OCI-LY3 (cell line): Measurements from ENCODE around the gene TRIM40.

ENCODE experiments used
- H2AFZ ChIP-seq: fragments of 200-600, 300-600 bp; shearing (Covaris generic); 2 replicates; pipeline ENCODE4 v1.6.0; 2014; ENCODE audit warnings: antibody characterized with exemption, low read depth, low read length
- H3K27ac ChIP-seq: fragments of 200-600, 300-600 bp; sonication (generic); 2 replicates; pipeline ENCODE4 v1.5.1; 2014; ENCODE audit warnings: mild to moderate bottlenecking, low read length, moderate library complexity, mixed read lengths
- H3K27me3 ChIP-seq: fragments of 200-600, 300-600 bp; sonication (generic); 2 replicates; pipeline ENCODE4 v1.6.1; 2014; ENCODE audit warnings: low read depth, low read length, mixed read lengths
- H3K36me3 ChIP-seq: fragments of 200-600, 300-600 bp; sonication (generic); replicated peaks from 2 replicates; pipeline ENCODE3; 2014; ENCODE audit warnings: low read depth, low read length, mixed read lengths
- H3K4me1 ChIP-seq: fragments of 300-600, 200-600 bp; sonication (generic); 2 replicates; pipeline ENCODE4 v1.6.1; 2014; ENCODE audit warnings: low read length, mixed read lengths
- H3K4me2 ChIP-seq: fragments of 200-600, 300-600 bp; sonication (generic); 2 replicates; pipeline ENCODE4 v1.6.1; 2014; ENCODE audit warnings: low read length, mixed read lengths
- H3K4me3 ChIP-seq: fragments of 300-600, 200-600 bp; sonication (generic); 2 replicates; pipeline ENCODE4 v1.5.1; 2014; ENCODE audit warnings: antibody characterized with exemption, mild to moderate bottlenecking, low read length, moderate library complexity
- H3K79me2 ChIP-seq: fragments of 300-600, 200-600 bp; shearing (Covaris generic); 2 replicates; pipeline ENCODE4 v1.6.1; 2014; ENCODE audit warnings: mild to moderate bottlenecking, low read length, mixed read lengths
- H3K9ac ChIP-seq: fragments of 300-600, 200-600 bp; shearing (Covaris generic); 2 replicates; pipeline ENCODE4 v1.6.0; 2014; ENCODE audit warnings: mild to moderate bottlenecking, low read length, moderate library complexity
- H3K9me3 ChIP-seq: fragments of 200-600, 300-600 bp; shearing (Covaris generic); 2 replicates; pipeline ENCODE4 v1.6.1; 2014; ENCODE audit warnings: low read length, mixed read lengths; ENCODE audit not compliant: insufficient read depth
- H4K20me1 ChIP-seq: fragments of 200-600, 300-600 bp; sonication (generic); 2 replicates; pipeline ENCODE4 v1.6.1; 2016; ENCODE audit warnings: low read length, mixed read lengths; ENCODE audit not compliant: insufficient read depth
- EZH2phosphoT487 ChIP-seq: fragments of 200-600 bp; shearing (Covaris generic); IDR thresholded peaks from 2 replicates; pipeline ENCODE4 v1.6.1; 2018; ENCODE audit warnings: antibody characterized with exemption, mixed run types, low read depth
- TF ChIP-seq, protein P1 (sequence below): fragments of 200-600, 300-600 bp; sonication (generic); IDR thresholded peaks from 2 replicates; pipeline ENCODE4 v1.5.1; 2014; ENCODE audit warnings: antibody characterized with exemption, low read length, low read depth

The TRIM40 gene

DNA sequence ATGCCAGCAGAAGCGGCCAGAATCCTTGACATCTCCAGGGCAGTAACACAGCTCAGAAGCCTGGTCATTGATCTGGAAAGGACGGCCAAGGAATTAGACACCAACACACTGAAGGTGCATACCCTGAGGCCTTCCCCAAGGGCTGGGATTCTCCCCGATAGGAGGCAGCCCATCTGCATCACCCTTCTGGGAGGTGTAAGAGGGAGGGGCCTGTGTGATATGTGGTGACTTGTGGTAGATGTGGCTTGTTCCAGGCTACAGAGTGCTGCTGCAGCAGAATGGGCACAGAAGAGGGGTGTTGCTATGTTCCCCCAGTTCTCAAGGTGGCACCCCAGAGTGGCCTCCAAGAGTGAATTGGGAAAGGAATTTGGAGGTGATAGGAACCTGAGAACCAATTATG is 11.2 kb downstream of the TRIM40 start:
- TF ChIP-seq, protein P1, sequence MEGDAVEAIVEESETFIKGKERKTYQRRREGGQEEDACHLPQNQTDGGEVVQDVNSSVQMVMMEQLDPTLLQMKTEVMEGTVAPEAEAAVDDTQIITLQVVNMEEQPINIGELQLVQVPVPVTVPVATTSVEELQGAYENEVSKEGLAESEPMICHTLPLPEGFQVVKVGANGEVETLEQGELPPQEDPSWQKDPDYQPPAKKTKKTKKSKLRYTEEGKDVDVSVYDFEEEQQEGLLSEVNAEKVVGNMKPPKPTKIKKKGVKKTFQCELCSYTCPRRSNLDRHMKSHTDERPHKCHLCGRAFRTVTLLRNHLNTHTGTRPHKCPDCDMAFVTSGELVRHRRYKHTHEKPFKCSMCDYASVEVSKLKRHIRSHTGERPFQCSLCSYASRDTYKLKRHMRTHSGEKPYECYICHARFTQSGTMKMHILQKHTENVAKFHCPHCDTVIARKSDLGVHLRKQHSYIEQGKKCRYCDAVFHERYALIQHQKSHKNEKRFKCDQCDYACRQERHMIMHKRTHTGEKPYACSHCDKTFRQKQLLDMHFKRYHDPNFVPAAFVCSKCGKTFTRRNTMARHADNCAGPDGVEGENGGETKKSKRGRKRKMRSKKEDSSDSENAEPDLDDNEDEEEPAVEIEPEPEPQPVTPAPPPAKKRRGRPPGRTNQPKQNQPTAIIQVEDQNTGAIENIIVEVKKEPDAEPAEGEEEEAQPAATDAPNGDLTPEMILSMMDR = no peak
- no peak for TF ChIP-seq EZH2phosphoT487
- no peak overlapping the region for H3K9ac ChIP-seq
- no peak overlapping the region for H3K4me2 ChIP-seq
- H3K27me3 ChIP-seq = 0 out of 2 replicates have a peak, but pooled peaks cover 9% of the 10 kb centered on the region
- H3K9me3 ChIP-seq = no peaks in the 10 kb centered on the region
- no peaks in the 10 kb centered on the region for H3K79me2 ChIP-seq
- no peak overlapping the region for H3K27ac ChIP-seq
- no peaks in the 10 kb centered on the region for H4K20me1 ChIP-seq
- peaks cover 10% of the 10 kb centered on the region for H3K4me1 ChIP-seq
- no peak overlapping the region for H3K4me3 ChIP-seq
- H3K36me3 ChIP-seq = no peaks in the 10 kb centered on the region
- no peak overlapping the region for H2AFZ ChIP-seq

- TF ChIP-seq, protein P1 = no peak
- TF ChIP-seq EZH2phosphoT487 = no peak
- no peaks in the 10 kb centered on the region for H4K20me1 ChIP-seq
- no peak overlapping the region for H3K4me3 ChIP-seq
- no peaks in the 10 kb centered on the region for H3K9me3 ChIP-seq
- H3K4me2 ChIP-seq = no peak overlapping the region
- 0 out of 2 replicates have a peak, but pooled peaks cover 3% of the 10 kb centered on the region for H3K27me3 ChIP-seq
- no peak overlapping the region for H3K27ac ChIP-seq
- H3K36me3 ChIP-seq = no peaks in the 10 kb centered on the region
- peaks cover 10% of the 10 kb centered on the region for H3K4me1 ChIP-seq
- H3K79me2 ChIP-seq = no peaks in the 10 kb centered on the region
- no peak overlapping the region for H3K9ac ChIP-seq
- H2AFZ ChIP-seq = no peak overlapping the region
Measured at GRCh38 chr6:30149234-30149633, 13.3 kb downstream of the TRIM40 start.

GRCh38 chr6:30149858-30150550 is 14.1 kb downstream of the TRIM40 start:
- Histone ChIP-seq H3K27me3 (no peaks in the 10 kb centered on the region), H3K4me3 (no peak overlapping the region), H3K9ac (no peak overlapping the region), H2AFZ (no peak overlapping the region), H3K36me3 (no peaks in the 10 kb centered on the region), H4K20me1 (no peaks in the 10 kb centered on the region), H3K4me2 (no peak overlapping the region), H3K79me2 (no peaks in the 10 kb centered on the region), H3K9me3 (no peaks in the 10 kb centered on the region), H3K27ac (no peak overlapping the region), H3K4me1 (peaks cover 10% of the 10 kb centered on the region)
- no peak for TF ChIP-seq EZH2phosphoT487
- TF ChIP-seq, protein P1 = no peak

DNA sequence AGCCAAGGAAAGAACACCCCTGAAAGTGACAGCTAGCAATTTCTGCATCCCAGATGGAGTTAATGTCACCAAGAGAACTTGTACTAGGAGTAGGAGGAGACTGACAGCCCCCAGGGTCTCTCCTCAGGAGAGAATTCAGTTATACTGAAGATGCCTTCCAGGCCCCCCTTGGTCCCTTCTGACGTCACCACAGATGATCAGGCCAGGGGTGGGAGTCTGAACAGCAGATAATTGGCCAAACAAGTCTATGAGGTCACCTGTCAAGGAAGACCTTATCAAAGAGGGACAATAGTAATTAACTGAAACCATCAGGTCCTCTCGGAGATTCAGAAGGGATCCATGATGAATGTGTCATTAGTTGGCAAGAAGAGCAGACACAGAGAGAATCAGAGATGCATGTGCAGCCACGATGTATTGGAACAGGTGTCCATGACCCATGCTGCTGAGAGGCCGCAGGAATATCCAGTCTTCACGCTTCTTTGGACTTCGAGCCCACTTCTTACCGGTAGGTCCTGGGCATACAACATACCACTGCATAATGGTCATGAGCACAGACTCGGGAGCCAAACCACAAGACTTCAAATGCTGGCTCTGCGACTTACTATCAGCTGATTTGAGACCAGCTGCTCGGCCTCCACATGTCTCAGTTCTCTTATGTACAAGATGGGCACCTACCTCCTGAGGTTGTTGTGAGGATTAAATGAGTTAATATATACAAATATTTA is 14.9 kb downstream of the TRIM40 start:
- H3K27me3 ChIP-seq = no peaks in the 10 kb centered on the region
- no peak overlapping the region for H2AFZ ChIP-seq
- no peak overlapping the region for H3K4me2 ChIP-seq
- TF ChIP-seq, protein P1 = no peak
- no peak for TF ChIP-seq EZH2phosphoT487
- H4K20me1 ChIP-seq = no peaks in the 10 kb centered on the region
- H3K79me2 ChIP-seq = no peaks in the 10 kb centered on the region
- H3K36me3 ChIP-seq = no peaks in the 10 kb centered on the region
- H3K9me3 ChIP-seq = no peaks in the 10 kb centered on the region
- no peak overlapping the region for H3K27ac ChIP-seq
- no peak overlapping the region for H3K9ac ChIP-seq
- H3K4me1 ChIP-seq = peaks cover 10% of the 10 kb centered on the region
- H3K4me3 ChIP-seq = no peak overlapping the region
